Measurements from ENCODE around the gene TNRC18. TPM values are rescaled to one million over a fixed set of nuclear protein-coding genes. Genes with fewer than 3 reads are reported as not detected.

TNRC18 gene
- total and polyA plus RNA-seq, 2 of the 8 experiments (the other 6 are each of a cell fraction or from before 2014, with no cell fraction given), result 1.7 to 8.6 TPM

DNA sequence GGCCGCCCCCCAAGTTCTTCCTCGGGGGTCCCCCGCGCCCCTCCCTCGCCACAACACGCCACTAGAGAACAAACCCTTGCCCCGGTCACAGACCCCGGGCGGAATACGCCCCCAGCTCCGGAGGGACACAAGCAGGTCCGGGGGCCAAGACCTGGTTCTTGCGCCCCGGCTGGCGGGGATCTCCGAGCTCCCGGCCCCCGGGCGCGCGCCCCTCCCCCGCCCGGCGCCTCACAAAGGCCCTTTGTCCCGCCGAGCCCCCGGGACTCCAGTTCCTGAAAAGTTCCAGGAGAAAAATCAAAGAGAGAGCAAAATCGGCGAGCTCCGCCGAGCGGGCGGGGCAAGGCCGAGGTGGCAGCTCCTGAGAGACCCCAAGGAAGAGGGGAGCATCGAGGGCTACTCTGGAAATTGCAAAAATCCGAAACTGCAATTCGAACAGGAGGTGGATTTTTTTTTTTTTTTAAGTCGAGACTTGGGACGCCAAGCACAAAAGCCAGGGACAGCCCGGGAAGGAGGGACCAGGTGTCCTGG, 4.0 kb downstream of the TNRC18 start:
- no peak overlapping the region for H4K5ac ChIP-seq (ENCODE audit: insufficient read length, low read depth, low read length)
- peaks cover 10 to 41% (median 22%) of the 10 kb centered on the region in 4 experiments for H3K4me1 ChIP-seq (replicated peaks in 1 of 4; ENCODE audit: control insufficient read depth in 3 of 4, insufficient read depth in 4 of 4, low read length in 3 of 4)
- DNase-seq (ENCODE audit: low read depth in 1 of 2, low spot score in 2 of 2) (peak in 1 of 2 experiments; percentile 81), FAIRE-seq (no peak)
- no peaks in the 10 kb centered on the region; the same call in 1 of the 2 replicates for H3K79me1 ChIP-seq (ENCODE audit: low read depth, low read length)
- no peak overlapping the region for H2BK120ac ChIP-seq (replicated peaks; ENCODE audit: low read depth, low read length)
- no peaks in the 10 kb centered on the region for H3K79me2 ChIP-seq (ENCODE audit: control insufficient read depth in 1 of 2, insufficient read depth in 2 of 2, low read length in 2 of 2)
- 1% methylated on average over 19 of the region's 40 CpGs; no CpG with 5 or more reads in 1 of the 2 experiments for WGBS, 2 experiments (ENCODE audit: extremely low coverage in 1 of 2, insufficient coverage in 1 of 2, insufficient read length in 1 of 2, insufficient replicate concordance in 2 of 2, low coverage in 1 of 2, low lambda C conversion rate in 2 of 2, missing lambda C conversion rate in 1 of 2)
- H3K4ac ChIP-seq (replicated peaks; ENCODE audit: insufficient read length, low read depth, low read length), result no peak overlapping the region
- H2AK5ac ChIP-seq (ENCODE audit: low read depth, low read length), result no peak overlapping the region
- H4K91ac ChIP-seq (replicated peaks; ENCODE audit: insufficient read length, low read length), result peak overlapping the region; percentile 81
- H4K20me1 ChIP-seq (replicated peaks in 1 of 2; ENCODE audit: control insufficient read depth in 1 of 2, insufficient read depth in 2 of 2, low read length in 2 of 2), result peaks cover 5 to 11% of the 10 kb centered on the region in 2 experiments
- peak overlapping the region; percentile 81 to 91 for H3K4me2 ChIP-seq (ENCODE audit: insufficient read depth in 1 of 2, low read depth in 2 of 2, low read length in 2 of 2)
- H2BK20ac ChIP-seq (ENCODE audit: low read length), result no peak overlapping the region; the same call in 1 of the 2 replicates
- ChIA-PET CTCF (ENCODE audit: partially characterized antibody) (interaction anchor here (0.6 kb wide), 1 partner anchor 37 kb away, joined by 3 read pairs; no protein-coding TSS in a partner anchor), POLR2A (ENCODE audit: partially characterized antibody) (interaction anchor here (0.6 to 0.8 kb wide), 3 partner anchors 44 to 140 kb away, joined by 3 read pairs; no protein-coding TSS in a partner anchor)
- no peak overlapping the region for H3K14ac ChIP-seq (ENCODE audit: insufficient read length)
- H3K9ac ChIP-seq (replicated peaks in 1 of 4; ENCODE audit: extremely low read depth in 1 of 4, low read depth in 3 of 4, low read length in 3 of 4), result no peak overlapping the region; a peak in 1 of 7 replicates
- H3K18ac ChIP-seq (ENCODE audit: extremely low read depth, low read length), result peak overlapping the region; percentile 60; the same call in 1 of the 2 replicates
- H3K4me3 ChIP-seq (ENCODE audit: extremely low read depth in 1 of 4, insufficient read depth in 2 of 4, low read depth in 3 of 4, low read length in 4 of 4), result peak overlapping the region in 3 of 4 experiments; percentile 22 to 52 (median 29); a peak in 6 of 8 replicates
- no peak overlapping the region for H3K23ac ChIP-seq (ENCODE audit: insufficient read length)
- no peak overlapping the region; the same call in 1 of the 2 replicates for H2BK5ac ChIP-seq (ENCODE audit: low read depth, low read length)
- H2AFZ ChIP-seq (ENCODE audit: low read length), result no peak overlapping the region
- peaks cover 0 to 16% (median 0%) of the 10 kb centered on the region in 4 experiments; a peak in 1 of 8 replicates for H3K36me3 ChIP-seq (ENCODE audit: control insufficient read depth in 2 of 4, insufficient read depth in 4 of 4, low read length in 3 of 4)
- TF ChIP-seq SP2 (IDR thresholded peaks at IDR 0.05; ENCODE audit: low read length) (no peak), SP1 (IDR thresholded peaks at IDR 0.05; ENCODE audit: low read depth, low read length) (no peak), TAF1 (IDR thresholded peaks at IDR 0.05; ENCODE audit: low read depth, low read length) (peak; percentile 12; the same call in 1 of the 2 replicates), MAFK (IDR thresholded peaks at IDR 0.05; ENCODE audit: low read depth, low read length) (no peak), SAP30 (IDR thresholded peaks at IDR 0.05; ENCODE audit: insufficient read depth, insufficient replicate concordance, low read length) (no peak), EZH2 (IDR thresholded peaks at IDR 0.05; ENCODE audit: low read depth, low read length, severe bottlenecking) (no peak), BCL11A (IDR thresholded peaks at IDR 0.05; ENCODE audit: low read depth in 2 of 2, low read length in 2 of 2) (no peak), RNF2 (IDR thresholded peaks at IDR 0.05; ENCODE audit: borderline replicate concordance, low read depth, low read length, missing control alignments, poor library complexity, severe bottlenecking) (peak; percentile 26), TCF12 (IDR thresholded peaks at IDR 0.05; ENCODE audit: low read depth, low read length) (no peak), CHD2 (IDR thresholded peaks at IDR 0.05; ENCODE audit: low read length) (no peak)
- H2BK15ac ChIP-seq (ENCODE audit: low read length), result no peak overlapping the region
- peaks cover 20% of the 10 kb centered on the region for H3K23me2 ChIP-seq (ENCODE audit: low read depth, low read length)
- no peak overlapping the region for H3K56ac ChIP-seq (replicated peaks; ENCODE audit: insufficient read length, low read depth, low read length)
- peaks cover 39 to 72% (median 69%) of the 10 kb centered on the region in 4 experiments for H3K27me3 ChIP-seq (replicated peaks in 1 of 4; ENCODE audit: control insufficient read depth in 3 of 4, extremely low read depth in 1 of 4, insufficient read depth in 3 of 4, low read length in 3 of 4)
- no peaks in the 10 kb centered on the region for H3K9me3 ChIP-seq (ENCODE audit: insufficient read depth in 2 of 2, low read depth in 1 of 2, low read length in 1 of 2)
- H2BK12ac ChIP-seq (ENCODE audit: low read depth, low read length), result no peak overlapping the region; the same call in 1 of the 2 replicates
- no peak overlapping the region for H3K27ac ChIP-seq (ENCODE audit: low read depth, low read length)
- 0 out of 2 replicates have a peak overlapping the region, but pooled peaks have one; percentile 40 for H4K8ac ChIP-seq (ENCODE audit: extremely low read depth, insufficient read depth, low read length)
